Astrocyte (in vitro differentiated cells and primary cell): ENCODE data around the gene ZNF674. TPM values are rescaled to one million over a fixed set of nuclear protein-coding genes. Genes with fewer than 3 reads are reported as not detected.

Experiments
- DNase-seq: peaks from one replicate; pipeline ENCODE4 v3.0.0-alpha.2; 2010; ENCODE audit warnings: low read depth
- FAIRE-seq: peaks from 2 replicates; lab custom pipeline; 2011; peaks lifted over from hg19 to GRCh38; lab: Jason Lieb, UNC
- H2AFZ ChIP-seq: 2 replicates; pipeline ENCODE4 v1.6.0; 2012; ENCODE audit warnings: low read depth, low read length, inconsistent platforms
- H3K27ac ChIP-seq: 2 replicates; pipeline ENCODE4 v1.5.1; 2011; ENCODE audit warnings: low read depth, low read length, inconsistent platforms
- H3K27me3 ChIP-seq: 2 replicates; pipeline ENCODE4 v1.6.0; 2011; ENCODE audit warnings: low read length, inconsistent platforms; ENCODE audit not compliant: insufficient read depth
- H3K36me3 ChIP-seq: 2 replicates; pipeline ENCODE4 v1.5.1; 2011; ENCODE audit warnings: low read length, inconsistent platforms; ENCODE audit not compliant: insufficient read depth
- H3K4me1 ChIP-seq: 2 replicates; pipeline ENCODE4 v1.5.1; 2011; ENCODE audit warnings: low read length, inconsistent platforms; ENCODE audit not compliant: insufficient read depth
- H3K4me2 ChIP-seq: 2 replicates; pipeline ENCODE4 v1.6.0; 2012; ENCODE audit warnings: low read length, inconsistent platforms
- H3K4me3 ChIP-seq: 2 replicates; pipeline ENCODE4 v1.5.1; 2011; ENCODE audit warnings: low read depth, mild to moderate bottlenecking, low read length, inconsistent platforms; ENCODE audit not compliant: insufficient read depth
- H3K79me2 ChIP-seq: 2 replicates; pipeline ENCODE4 v1.6.0; 2012; ENCODE audit warnings: mild to moderate bottlenecking, low read length, inconsistent platforms; ENCODE audit not compliant: insufficient read depth
- H3K9ac ChIP-seq: 2 replicates; pipeline ENCODE4 v1.6.0; 2012; ENCODE audit warnings: mild to moderate bottlenecking, low read length, inconsistent platforms
- H3K9me3 ChIP-seq: 2 replicates; pipeline ENCODE4 v1.5.1; 2012; ENCODE audit warnings: low read depth, mild to moderate bottlenecking, low read length, inconsistent platforms; ENCODE audit not compliant: insufficient read depth
- H4K20me1 ChIP-seq: 2 replicates; pipeline ENCODE4 v1.6.0; 2012; ENCODE audit warnings: low read length, inconsistent platforms; ENCODE audit not compliant: insufficient read depth
- H3K27ac Mint-ChIP-seq: one replicate; pipeline ENCODE4 v1.8.0; 2021; ENCODE audit warnings: mild to moderate bottlenecking, mixed read lengths; ENCODE audit not compliant: unreplicated experiment
- H3K27me3 Mint-ChIP-seq: one replicate; pipeline ENCODE4 v1.8.0; 2021; ENCODE audit warnings: low read depth, mixed read lengths; ENCODE audit not compliant: unreplicated experiment
- H3K36me3 Mint-ChIP-seq: one replicate; pipeline ENCODE4 v1.8.0; 2021; ENCODE audit warnings: low read depth, mixed read lengths; ENCODE audit not compliant: unreplicated experiment
- H3K4me1 Mint-ChIP-seq: one replicate; pipeline ENCODE4 v1.8.0; 2021; ENCODE audit warnings: low read depth, mixed read lengths; ENCODE audit not compliant: unreplicated experiment
- H3K4me3 Mint-ChIP-seq: one replicate; pipeline ENCODE4 v1.8.0; 2021; ENCODE audit warnings: mild to moderate bottlenecking, moderate library complexity, mixed read lengths; ENCODE audit not compliant: unreplicated experiment
- H3K9me3 Mint-ChIP-seq: one replicate; pipeline ENCODE4 v1.8.0; 2021; ENCODE audit warnings: mild to moderate bottlenecking, mixed read lengths; ENCODE audit not compliant: unreplicated experiment
- EZH2 ChIP-seq: IDR thresholded peaks from 2 replicates; pipeline ENCODE4 v1.6.1; 2012; ENCODE audit warnings: mild to moderate bottlenecking, low read length, inconsistent platforms; ENCODE audit not compliant: insufficient read depth
- total RNA-seq: library from RNA; stranded (reverse); gene quantifications from 2 replicates; pipeline ENCODE4 v1.2.1, GENCODE V29; 2021
- TF ChIP-seq, protein P1 (sequence below): IDR thresholded peaks from 2 replicates; pipeline ENCODE4 v1.5.1; 2011; ENCODE audit warnings: low read depth, mild to moderate bottlenecking, inconsistent platforms, low read length, moderate library complexity; ENCODE audit not compliant: insufficient read depth

The ZNF674 gene
- total RNA-seq, 1 donor from 2014 or later = 5.5 TPM

DNA sequence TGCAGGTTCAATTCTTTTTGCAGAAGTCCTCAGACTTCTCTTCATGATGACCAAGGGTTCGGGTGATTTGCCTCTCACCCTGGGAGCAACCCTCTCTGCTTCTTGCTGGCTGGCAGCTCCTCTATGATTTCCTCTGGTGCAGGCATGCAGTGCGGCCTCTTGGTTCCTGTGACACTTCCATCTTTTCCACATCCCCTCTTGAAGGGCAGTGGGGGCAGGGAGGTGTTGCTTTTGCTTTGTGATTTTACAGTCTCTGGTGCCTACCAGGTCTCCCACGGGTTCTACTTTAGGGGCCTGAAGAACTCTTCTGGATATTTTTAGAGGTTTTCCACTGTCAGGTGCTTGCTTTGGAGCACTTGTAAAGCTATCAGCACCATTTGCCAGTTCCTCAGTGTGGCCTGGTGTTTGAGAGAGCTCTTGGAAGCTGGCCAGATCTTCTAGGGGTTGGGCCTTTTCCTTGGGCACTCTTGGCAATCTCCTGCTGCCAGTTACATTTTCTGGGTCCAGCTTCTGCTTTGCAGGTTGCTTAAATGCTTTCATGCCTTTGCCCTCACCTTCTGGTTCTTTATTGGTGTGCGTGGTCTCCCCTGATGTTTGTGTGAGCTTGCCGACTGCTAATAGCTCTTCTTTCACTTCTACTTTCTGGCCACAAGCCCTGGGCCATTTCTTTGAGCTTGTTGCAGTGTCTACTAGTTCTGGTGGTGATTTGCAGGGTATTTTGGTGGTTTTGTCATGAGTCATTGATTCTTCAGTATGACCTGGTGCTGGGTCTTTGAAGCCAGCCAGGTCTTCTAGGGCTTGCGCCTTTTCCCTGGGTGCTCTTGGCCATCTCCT is 16.8 kb upstream of the ZNF674 start:
- no peak overlapping the region for H3K27ac ChIP-seq
- H3K4me2 ChIP-seq = peak overlapping the region; percentile 5
- H4K20me1 ChIP-seq = no peaks in the 10 kb centered on the region
- DNase-seq (no peak), FAIRE-seq (peak; percentile 85)
- Mint-ChIP-seq H3K36me3 (no peaks in the 10 kb centered on the region), H3K27ac (no peak overlapping the region), H3K4me3 (no peak overlapping the region), H3K9me3 (no peaks in the 10 kb centered on the region), H3K4me1 (peaks cover 6% of the 10 kb centered on the region), H3K27me3 (no peaks in the 10 kb centered on the region)
- no peaks in the 10 kb centered on the region for H3K9me3 ChIP-seq
- no peak for TF ChIP-seq EZH2
- TF ChIP-seq, protein P1, sequence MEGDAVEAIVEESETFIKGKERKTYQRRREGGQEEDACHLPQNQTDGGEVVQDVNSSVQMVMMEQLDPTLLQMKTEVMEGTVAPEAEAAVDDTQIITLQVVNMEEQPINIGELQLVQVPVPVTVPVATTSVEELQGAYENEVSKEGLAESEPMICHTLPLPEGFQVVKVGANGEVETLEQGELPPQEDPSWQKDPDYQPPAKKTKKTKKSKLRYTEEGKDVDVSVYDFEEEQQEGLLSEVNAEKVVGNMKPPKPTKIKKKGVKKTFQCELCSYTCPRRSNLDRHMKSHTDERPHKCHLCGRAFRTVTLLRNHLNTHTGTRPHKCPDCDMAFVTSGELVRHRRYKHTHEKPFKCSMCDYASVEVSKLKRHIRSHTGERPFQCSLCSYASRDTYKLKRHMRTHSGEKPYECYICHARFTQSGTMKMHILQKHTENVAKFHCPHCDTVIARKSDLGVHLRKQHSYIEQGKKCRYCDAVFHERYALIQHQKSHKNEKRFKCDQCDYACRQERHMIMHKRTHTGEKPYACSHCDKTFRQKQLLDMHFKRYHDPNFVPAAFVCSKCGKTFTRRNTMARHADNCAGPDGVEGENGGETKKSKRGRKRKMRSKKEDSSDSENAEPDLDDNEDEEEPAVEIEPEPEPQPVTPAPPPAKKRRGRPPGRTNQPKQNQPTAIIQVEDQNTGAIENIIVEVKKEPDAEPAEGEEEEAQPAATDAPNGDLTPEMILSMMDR = no peak
- no peak overlapping the region for H3K4me3 ChIP-seq
- no peak overlapping the region for H3K9ac ChIP-seq
- H3K79me2 ChIP-seq = no peaks in the 10 kb centered on the region
- H2AFZ ChIP-seq = no peak overlapping the region
- peaks cover 5% of the 10 kb centered on the region for H3K4me1 ChIP-seq
- H3K27me3 ChIP-seq = no peaks in the 10 kb centered on the region
- no peaks in the 10 kb centered on the region for H3K36me3 ChIP-seq

DNA sequence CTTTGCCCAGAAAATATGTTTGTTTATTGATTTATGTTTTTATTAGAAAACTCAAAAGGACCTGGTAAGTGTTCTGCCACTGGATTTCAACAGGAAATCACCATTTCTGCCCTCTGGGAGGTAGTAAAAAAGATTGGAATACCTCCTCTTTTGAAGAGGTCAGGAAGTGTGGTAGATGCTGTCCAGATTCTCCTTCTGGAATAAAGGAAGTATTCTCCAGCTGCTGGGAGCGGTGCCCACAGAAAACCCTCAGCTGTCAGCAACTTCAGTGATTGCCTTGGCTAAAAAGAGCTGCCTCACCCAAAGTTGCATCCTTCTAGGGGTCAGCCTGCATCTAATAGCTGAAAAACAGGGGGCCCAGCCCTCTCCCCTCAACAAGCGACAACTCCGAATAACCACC is 13.8 kb upstream of the ZNF674 start:
- TF ChIP-seq, protein P1 = no peak
- TF ChIP-seq EZH2 = no peak
- no peak overlapping the region for H3K4me2 ChIP-seq
- H2AFZ ChIP-seq = no peak overlapping the region
- DNase-seq = no peak
- H3K9me3 ChIP-seq = no peaks in the 10 kb centered on the region
- H3K36me3 ChIP-seq = no peaks in the 10 kb centered on the region
- FAIRE-seq = no peak
- H3K79me2 ChIP-seq = no peaks in the 10 kb centered on the region
- H3K9ac ChIP-seq = no peak overlapping the region
- Mint-ChIP-seq H3K27me3 (no peaks in the 10 kb centered on the region), H3K4me3 (no peak overlapping the region), H3K27ac (no peak overlapping the region), H3K9me3 (no peaks in the 10 kb centered on the region), H3K4me1 (peaks cover 6% of the 10 kb centered on the region), H3K36me3 (peaks cover 1% of the 10 kb centered on the region)
- no peak overlapping the region for H3K27ac ChIP-seq
- H3K27me3 ChIP-seq = no peaks in the 10 kb centered on the region
- no peak overlapping the region for H3K4me3 ChIP-seq
- H4K20me1 ChIP-seq = no peaks in the 10 kb centered on the region
- peaks cover 5% of the 10 kb centered on the region for H3K4me1 ChIP-seq

DNA sequence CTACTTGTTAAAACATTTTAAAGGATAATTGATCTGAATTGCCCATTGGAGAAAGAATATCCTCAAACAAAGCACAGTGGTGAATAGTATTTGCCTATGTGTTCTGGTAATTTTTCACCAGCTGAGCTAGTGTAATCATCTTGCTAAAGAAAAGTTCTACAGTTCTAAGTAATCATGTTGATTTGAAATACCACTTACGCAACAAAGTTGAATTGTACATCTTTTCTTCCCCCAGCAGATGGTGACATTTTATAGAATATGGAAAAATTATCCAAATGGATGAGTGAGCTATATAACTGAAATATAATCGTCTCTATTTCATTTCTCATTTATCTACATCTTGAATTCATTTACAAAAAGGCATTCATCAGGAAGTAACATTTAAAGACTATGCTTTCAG is 9.7 kb upstream of the ZNF674 start:
- Histone ChIP-seq H4K20me1 (no peaks in the 10 kb centered on the region), H3K4me3 (no peak overlapping the region), H3K79me2 (peaks cover 2% of the 10 kb centered on the region), H3K9me3 (no peaks in the 10 kb centered on the region), H3K9ac (no peak overlapping the region), H3K27me3 (no peaks in the 10 kb centered on the region), H3K4me1 (no peaks in the 10 kb centered on the region), H2AFZ (no peak overlapping the region), H3K36me3 (no peaks in the 10 kb centered on the region), H3K4me2 (no peak overlapping the region), H3K27ac (no peak overlapping the region)
- Mint-ChIP-seq H3K27ac (no peak overlapping the region), H3K27me3 (no peaks in the 10 kb centered on the region), H3K36me3 (peaks cover 5% of the 10 kb centered on the region), H3K4me1 (peaks cover 7% of the 10 kb centered on the region), H3K4me3 (no peak overlapping the region), H3K9me3 (no peaks in the 10 kb centered on the region)
- peak; percentile 69 for FAIRE-seq
- TF ChIP-seq, protein P1 = peak; percentile 27
- TF ChIP-seq EZH2 = no peak
- DNase-seq = no peak
